Measurements from ENCODE around the gene LYL1. TPM values are rescaled to one million over a fixed set of nuclear protein-coding genes. Genes with fewer than 3 reads are reported as not detected.

The LYL1 gene
- total RNA-seq, 4 donors from 2014 or later, result 4.5 to 33.4 (median 16.7) TPM

DNA sequence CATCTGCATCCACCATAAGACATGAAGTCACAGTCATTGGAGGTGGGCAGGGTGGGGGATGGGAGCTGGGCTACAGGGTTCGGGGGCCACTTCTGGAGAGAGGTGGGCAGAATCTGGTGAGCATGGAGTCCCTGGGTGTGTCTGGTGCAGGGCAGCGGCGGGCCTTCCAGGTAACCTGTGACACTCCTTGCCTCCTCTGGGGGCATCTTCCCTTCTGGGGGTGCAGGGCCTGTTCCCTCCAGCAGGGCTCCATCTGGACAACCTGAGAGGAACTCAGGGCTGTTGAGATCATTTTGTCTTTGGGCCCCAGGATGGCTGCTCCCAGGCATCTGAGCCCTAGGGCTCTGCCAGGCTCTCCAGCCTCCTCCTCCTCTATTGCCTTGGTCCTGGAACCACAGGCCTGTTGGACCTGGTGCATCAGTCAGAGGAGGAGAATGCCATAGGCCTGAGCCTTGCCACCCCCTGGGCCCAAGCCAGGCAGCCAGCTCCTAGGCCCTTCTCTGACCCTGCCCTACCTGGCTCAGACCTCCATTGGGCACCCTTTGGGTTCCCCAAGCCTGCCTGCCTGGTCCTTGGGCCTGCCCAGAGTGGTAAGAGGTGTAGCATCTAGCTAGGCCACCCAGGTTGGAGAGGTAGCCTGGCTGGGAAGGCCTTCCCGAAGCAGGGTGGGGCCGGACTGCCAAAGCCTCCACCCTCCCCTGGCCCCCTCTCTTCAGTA is 13.4 kb downstream of the LYL1 start:
- no peaks in the 10 kb centered on the region for H3K36me3 ChIP-seq
- intact Hi-C loops (cut with DNase I; ENCODE audit: low total_unique reads) (no loop called here), in situ Hi-C loops (cut with MboI; ENCODE audit: low pct_ligation_motif_present in 1 of 4, low pct_unique_long_range_greater_than_20kb in 1 of 4, low sequenced_read_pairs in 3 of 4) (loop anchor here in 3 of 4 donors (10.0 to 25.0 kb wide), 2 partner anchors 102 to 104 kb away; partner anchors contain the start of gene NFIX (in 1 of the 3))
- H3K27me3 ChIP-seq, result no peaks in the 10 kb centered on the region
- H3K4me3 ChIP-seq, result no peak overlapping the region
- H3K27ac ChIP-seq, result peak overlapping the region in 3 of 4 donors; percentile 89 to 92 (median 91)
- no peak for DNase-seq
- TF ChIP-seq, protein P1, sequence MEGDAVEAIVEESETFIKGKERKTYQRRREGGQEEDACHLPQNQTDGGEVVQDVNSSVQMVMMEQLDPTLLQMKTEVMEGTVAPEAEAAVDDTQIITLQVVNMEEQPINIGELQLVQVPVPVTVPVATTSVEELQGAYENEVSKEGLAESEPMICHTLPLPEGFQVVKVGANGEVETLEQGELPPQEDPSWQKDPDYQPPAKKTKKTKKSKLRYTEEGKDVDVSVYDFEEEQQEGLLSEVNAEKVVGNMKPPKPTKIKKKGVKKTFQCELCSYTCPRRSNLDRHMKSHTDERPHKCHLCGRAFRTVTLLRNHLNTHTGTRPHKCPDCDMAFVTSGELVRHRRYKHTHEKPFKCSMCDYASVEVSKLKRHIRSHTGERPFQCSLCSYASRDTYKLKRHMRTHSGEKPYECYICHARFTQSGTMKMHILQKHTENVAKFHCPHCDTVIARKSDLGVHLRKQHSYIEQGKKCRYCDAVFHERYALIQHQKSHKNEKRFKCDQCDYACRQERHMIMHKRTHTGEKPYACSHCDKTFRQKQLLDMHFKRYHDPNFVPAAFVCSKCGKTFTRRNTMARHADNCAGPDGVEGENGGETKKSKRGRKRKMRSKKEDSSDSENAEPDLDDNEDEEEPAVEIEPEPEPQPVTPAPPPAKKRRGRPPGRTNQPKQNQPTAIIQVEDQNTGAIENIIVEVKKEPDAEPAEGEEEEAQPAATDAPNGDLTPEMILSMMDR (IDR thresholded peaks at IDR 0.05), result peak in 2 of 5 experiments; percentile 5 to 9
- TF ChIP-seq EP300 (IDR thresholded peaks at IDR 0.05; ENCODE audit: low read depth), result no peak
- 82% methylated on average over 5 of the region's 5 CpGs; no CpG with 5 or more reads in 1 of the 2 donors for WGBS, 2 donors (ENCODE audit: low coverage in 1 of 2)
- no peaks in the 10 kb centered on the region for H3K9me3 ChIP-seq
- peaks cover 22 to 48% (median 32%) of the 10 kb centered on the region in 4 donors for H3K4me1 ChIP-seq

DNA sequence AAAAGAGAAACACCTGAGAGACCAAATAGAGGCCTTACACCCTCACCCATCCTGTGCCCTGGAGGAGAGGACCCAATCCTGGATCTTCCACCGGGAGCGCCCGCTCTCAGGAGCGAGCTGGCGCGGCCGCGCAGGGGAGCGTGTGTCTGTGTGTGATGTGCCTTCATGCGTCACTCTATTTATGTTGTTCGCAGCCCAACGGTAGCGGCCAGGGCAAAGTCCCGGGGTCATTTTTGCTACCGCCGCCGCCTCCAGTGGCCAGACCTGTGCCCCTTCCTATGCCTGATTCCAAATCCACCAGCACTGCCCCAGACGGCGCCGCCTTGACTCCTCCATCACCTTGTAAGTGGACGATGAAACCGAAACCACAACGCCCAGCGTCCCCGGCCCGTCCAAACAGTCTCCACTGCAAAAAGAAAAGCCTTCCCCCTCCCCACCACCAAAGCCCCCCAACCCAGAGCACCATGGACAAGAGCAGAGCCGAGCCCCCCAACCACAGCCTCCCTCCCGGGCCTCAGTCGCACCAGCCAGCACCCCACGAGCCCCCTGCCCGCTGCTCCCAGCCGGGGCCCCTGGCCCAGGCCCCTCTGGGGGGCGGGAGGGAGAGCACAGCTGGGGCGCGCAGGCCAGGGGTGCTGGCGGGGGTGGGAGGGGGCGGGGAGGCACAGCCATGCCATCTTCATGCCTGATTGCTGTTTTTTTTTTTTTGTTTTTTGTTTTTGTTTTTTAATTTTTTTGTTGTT is 14.7 kb downstream of the LYL1 start:
- DNase-seq, result no peak
- H3K27me3 ChIP-seq, result no peaks in the 10 kb centered on the region
- no peaks in the 10 kb centered on the region for H3K36me3 ChIP-seq
- intact Hi-C loops (cut with DNase I; ENCODE audit: low total_unique reads) (no loop called here), in situ Hi-C loops (cut with MboI; ENCODE audit: low pct_ligation_motif_present in 1 of 4, low pct_unique_long_range_greater_than_20kb in 1 of 4, low sequenced_read_pairs in 3 of 4) (loop anchor here in 3 of 4 donors (10.0 to 25.0 kb wide), 2 partner anchors 101 to 103 kb away; partner anchors contain the start of gene NFIX (in 1 of the 3))
- TF ChIP-seq EP300 (IDR thresholded peaks at IDR 0.05; ENCODE audit: low read depth), result no peak
- no peak overlapping the region for H3K4me3 ChIP-seq
- no peaks in the 10 kb centered on the region for H3K9me3 ChIP-seq
- peaks cover 17 to 42% (median 27%) of the 10 kb centered on the region in 4 donors for H3K4me1 ChIP-seq
- WGBS, 2 donors (ENCODE audit: low coverage in 1 of 2), result 86% methylated on average over 36 of the region's 37 CpGs; no CpG with 5 or more reads in 1 of the 2 donors
- H3K27ac ChIP-seq, result peak overlapping the region in 1 of 4 donors; percentile 89

DNA sequence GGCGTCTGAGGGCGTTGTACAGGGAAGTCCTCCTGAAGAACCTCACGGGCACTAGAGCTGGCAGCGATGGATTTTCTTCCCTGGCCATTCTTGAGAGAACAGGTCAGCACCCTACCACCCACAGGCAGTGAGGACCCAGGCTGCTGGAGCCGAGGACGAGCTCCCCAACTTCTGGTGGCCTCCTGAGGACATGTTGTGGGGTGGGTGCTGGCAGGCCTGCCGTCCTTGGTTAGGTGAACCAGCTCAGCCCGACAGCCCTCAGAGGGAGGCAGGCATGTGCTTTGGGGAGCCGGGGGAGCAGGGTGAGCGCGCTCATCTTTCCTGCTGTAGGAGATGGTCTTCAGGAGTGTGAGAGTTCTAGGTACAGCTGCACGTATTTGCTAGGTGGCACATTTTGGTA is 15.4 kb downstream of the LYL1 start:
- H3K4me3 ChIP-seq, result no peak overlapping the region
- DNase-seq, result no peak
- in situ Hi-C loops (cut with MboI; ENCODE audit: low pct_ligation_motif_present in 1 of 4, low pct_unique_long_range_greater_than_20kb in 1 of 4, low sequenced_read_pairs in 3 of 4), result loop anchor here in 3 of 4 donors (10.0 to 25.0 kb wide), 2 partner anchors 100 to 102 kb away; partner anchors contain the start of gene NFIX (in 1 of the 3)
- H3K36me3 ChIP-seq, result no peaks in the 10 kb centered on the region
- H3K4me1 ChIP-seq, result peaks cover 15 to 36% (median 22%) of the 10 kb centered on the region in 4 donors
- no peaks in the 10 kb centered on the region for H3K9me3 ChIP-seq
- TF ChIP-seq, protein P1 (IDR thresholded peaks at IDR 0.05), result no peak
- no peak for TF ChIP-seq POLR2A (IDR thresholded peaks at IDR 0.05)
- intact Hi-C loops (cut with DNase I; ENCODE audit: low total_unique reads), result no loop called here
- 85% methylated on average over 12 of the region's 12 CpGs; no CpG with 5 or more reads in 1 of the 2 donors for WGBS, 2 donors (ENCODE audit: low coverage in 1 of 2)
- peak overlapping the region in 1 of 4 donors; percentile 2 for H3K27ac ChIP-seq
- H3K27me3 ChIP-seq, result no peaks in the 10 kb centered on the region

DNA sequence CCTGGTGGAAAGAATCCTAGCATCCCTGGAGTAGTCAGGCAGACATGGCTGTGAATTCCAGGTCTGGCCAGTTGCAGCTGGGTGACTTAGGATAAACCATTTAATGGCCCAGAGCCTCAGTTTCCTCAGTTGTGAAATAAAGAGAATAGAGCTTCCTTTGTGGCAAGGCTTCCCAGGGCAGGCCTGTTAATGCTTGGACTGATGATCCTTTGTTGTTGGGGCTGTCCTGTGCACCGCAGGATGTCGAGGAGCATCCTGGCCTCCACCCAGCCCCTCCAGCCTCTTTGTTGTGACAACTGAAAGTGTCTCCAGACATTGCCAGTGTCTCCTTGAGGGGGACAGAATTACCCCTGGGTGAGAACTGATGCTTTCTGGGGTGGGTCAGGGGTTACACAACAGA is 16.3 kb downstream of the LYL1 start:
- no peaks in the 10 kb centered on the region for H3K27me3 ChIP-seq
- in situ Hi-C loops (cut with MboI; ENCODE audit: low pct_ligation_motif_present in 1 of 4, low pct_unique_long_range_greater_than_20kb in 1 of 4, low sequenced_read_pairs in 3 of 4) (loop anchor here in 3 of 4 donors (10.0 to 25.0 kb wide), 2 partner anchors 99 to 102 kb away; partner anchors contain the start of gene NFIX (in 1 of the 3)), intact Hi-C loops (cut with DNase I; ENCODE audit: low total_unique reads) (no loop called here)
- WGBS, 2 donors (ENCODE audit: low coverage in 1 of 2), result 85% methylated on average over 2 of the region's 2 CpGs; no CpG with 5 or more reads in 1 of the 2 donors
- no peaks in the 10 kb centered on the region for H3K36me3 ChIP-seq
- H3K27ac ChIP-seq, result peak overlapping the region in 2 of 4 donors; percentile 4 to 47
- peaks cover 8 to 29% (median 14%) of the 10 kb centered on the region in 4 donors for H3K4me1 ChIP-seq
- TF ChIP-seq, protein P1 (IDR thresholded peaks at IDR 0.05), result no peak
- TF ChIP-seq POLR2AphosphoS5 (IDR thresholded peaks at IDR 0.05), result no peak
- TF ChIP-seq POLR2A (IDR thresholded peaks at IDR 0.05), result no peak
- TF ChIP-seq EP300 (IDR thresholded peaks at IDR 0.05; ENCODE audit: low read depth), result no peak
- H3K9me3 ChIP-seq, result no peaks in the 10 kb centered on the region
- no peak overlapping the region for H3K4me3 ChIP-seq
- no peak for DNase-seq

All from transverse colon (tissue), 4 donors.